HL-60 (cell line): ENCODE results near the gene ABHD18.

Experiments used
- TF ChIP-seq, protein P1 (sequence below): IDR thresholded peaks from 2 replicates; pipeline ENCODE4 v1.6.1; 2012; ENCODE audit warnings: low read depth; ENCODE audit not compliant: insufficient replicate concordance
- TF ChIP-seq, protein P2 (sequence below): IDR thresholded peaks from one replicate; pipeline ENCODE4 v1.5.1; 2011; ENCODE audit warnings: low read length, control low read depth, inconsistent platforms; ENCODE audit not compliant: insufficient read depth

GRCh38 chr4:127968586-127968985 lies 3.4 kb downstream of the ABHD18 start:
- TF ChIP-seq, protein P1, sequence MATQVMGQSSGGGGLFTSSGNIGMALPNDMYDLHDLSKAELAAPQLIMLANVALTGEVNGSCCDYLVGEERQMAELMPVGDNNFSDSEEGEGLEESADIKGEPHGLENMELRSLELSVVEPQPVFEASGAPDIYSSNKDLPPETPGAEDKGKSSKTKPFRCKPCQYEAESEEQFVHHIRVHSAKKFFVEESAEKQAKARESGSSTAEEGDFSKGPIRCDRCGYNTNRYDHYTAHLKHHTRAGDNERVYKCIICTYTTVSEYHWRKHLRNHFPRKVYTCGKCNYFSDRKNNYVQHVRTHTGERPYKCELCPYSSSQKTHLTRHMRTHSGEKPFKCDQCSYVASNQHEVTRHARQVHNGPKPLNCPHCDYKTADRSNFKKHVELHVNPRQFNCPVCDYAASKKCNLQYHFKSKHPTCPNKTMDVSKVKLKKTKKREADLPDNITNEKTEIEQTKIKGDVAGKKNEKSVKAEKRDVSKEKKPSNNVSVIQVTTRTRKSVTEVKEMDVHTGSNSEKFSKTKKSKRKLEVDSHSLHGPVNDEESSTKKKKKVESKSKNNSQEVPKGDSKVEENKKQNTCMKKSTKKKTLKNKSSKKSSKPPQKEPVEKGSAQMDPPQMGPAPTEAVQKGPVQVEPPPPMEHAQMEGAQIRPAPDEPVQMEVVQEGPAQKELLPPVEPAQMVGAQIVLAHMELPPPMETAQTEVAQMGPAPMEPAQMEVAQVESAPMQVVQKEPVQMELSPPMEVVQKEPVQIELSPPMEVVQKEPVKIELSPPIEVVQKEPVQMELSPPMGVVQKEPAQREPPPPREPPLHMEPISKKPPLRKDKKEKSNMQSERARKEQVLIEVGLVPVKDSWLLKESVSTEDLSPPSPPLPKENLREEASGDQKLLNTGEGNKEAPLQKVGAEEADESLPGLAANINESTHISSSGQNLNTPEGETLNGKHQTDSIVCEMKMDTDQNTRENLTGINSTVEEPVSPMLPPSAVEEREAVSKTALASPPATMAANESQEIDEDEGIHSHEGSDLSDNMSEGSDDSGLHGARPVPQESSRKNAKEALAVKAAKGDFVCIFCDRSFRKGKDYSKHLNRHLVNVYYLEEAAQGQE: no peak
- TF ChIP-seq, protein P2, sequence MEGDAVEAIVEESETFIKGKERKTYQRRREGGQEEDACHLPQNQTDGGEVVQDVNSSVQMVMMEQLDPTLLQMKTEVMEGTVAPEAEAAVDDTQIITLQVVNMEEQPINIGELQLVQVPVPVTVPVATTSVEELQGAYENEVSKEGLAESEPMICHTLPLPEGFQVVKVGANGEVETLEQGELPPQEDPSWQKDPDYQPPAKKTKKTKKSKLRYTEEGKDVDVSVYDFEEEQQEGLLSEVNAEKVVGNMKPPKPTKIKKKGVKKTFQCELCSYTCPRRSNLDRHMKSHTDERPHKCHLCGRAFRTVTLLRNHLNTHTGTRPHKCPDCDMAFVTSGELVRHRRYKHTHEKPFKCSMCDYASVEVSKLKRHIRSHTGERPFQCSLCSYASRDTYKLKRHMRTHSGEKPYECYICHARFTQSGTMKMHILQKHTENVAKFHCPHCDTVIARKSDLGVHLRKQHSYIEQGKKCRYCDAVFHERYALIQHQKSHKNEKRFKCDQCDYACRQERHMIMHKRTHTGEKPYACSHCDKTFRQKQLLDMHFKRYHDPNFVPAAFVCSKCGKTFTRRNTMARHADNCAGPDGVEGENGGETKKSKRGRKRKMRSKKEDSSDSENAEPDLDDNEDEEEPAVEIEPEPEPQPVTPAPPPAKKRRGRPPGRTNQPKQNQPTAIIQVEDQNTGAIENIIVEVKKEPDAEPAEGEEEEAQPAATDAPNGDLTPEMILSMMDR: no peak
